T-helper 1 cell treated with Interleukin-12 subunit alpha and Interleukin-12 subunit beta and Interleukin-4 antibody, amounts not matched to agents 30 μg/mL and 1 μg/mL, for 36 hours (primary cell): Measurements from ENCODE around the gene INPP4B.
A peak's percentile ranks its signal among the peaks of the same experiment; 100 is the strongest.

Experiments used
- H3K27ac Mint-ChIP-seq: one replicate; pipeline ENCODE4 v1.8.0; 2021; ENCODE audit warnings: mild to moderate bottlenecking, mixed read lengths
- H3K27me3 Mint-ChIP-seq: one replicate; pipeline ENCODE4 v1.8.0; 2021; ENCODE audit warnings: low read depth, mixed read lengths
- H3K36me3 Mint-ChIP-seq: one replicate; pipeline ENCODE4 v1.8.0; 2021; ENCODE audit warnings: low read depth, mixed read lengths
- H3K4me1 Mint-ChIP-seq: one replicate; pipeline ENCODE4 v1.8.0; 2021; ENCODE audit warnings: low read depth, mixed read lengths
- H3K4me3 Mint-ChIP-seq: one replicate; pipeline ENCODE4 v1.8.0; 2021; ENCODE audit warnings: mild to moderate bottlenecking, moderate library complexity, mixed read lengths
- H3K9me3 Mint-ChIP-seq: one replicate; pipeline ENCODE4 v1.8.0; 2021; ENCODE audit warnings: mixed read lengths

The INPP4B gene

DNA sequence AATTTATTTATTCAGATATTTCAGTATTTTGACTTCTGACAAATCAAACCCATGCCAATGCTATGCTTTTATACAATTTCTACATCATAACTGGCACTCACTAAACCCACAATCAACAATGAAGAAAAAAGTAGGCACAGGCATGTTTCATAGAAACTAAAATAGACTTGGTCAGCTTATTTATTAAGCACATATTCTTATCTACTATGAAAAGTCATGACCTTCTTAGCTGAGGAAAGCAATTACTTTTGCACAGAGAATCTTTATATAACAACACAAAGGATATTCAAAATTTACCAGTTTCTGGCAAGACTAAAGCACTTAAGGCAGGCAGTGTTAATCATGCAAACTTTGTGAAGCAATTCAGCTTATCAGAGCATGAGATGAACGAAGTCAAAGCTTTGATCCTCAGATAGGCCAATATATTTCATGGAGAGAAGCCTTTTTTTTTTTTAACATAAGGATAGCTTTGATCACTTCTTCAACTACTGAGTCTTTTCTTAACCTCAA lies 490.6 kb downstream of the INPP4B start:
- Mint-ChIP-seq H3K27ac (peak overlapping the region; percentile 94), H3K4me1 (peaks cover 65% of the 10 kb centered on the region), H3K27me3 (no peaks in the 10 kb centered on the region), H3K4me3 (peak overlapping the region; percentile 23), H3K36me3 (peaks cover 2% of the 10 kb centered on the region), H3K9me3 (no peaks in the 10 kb centered on the region)

DNA sequence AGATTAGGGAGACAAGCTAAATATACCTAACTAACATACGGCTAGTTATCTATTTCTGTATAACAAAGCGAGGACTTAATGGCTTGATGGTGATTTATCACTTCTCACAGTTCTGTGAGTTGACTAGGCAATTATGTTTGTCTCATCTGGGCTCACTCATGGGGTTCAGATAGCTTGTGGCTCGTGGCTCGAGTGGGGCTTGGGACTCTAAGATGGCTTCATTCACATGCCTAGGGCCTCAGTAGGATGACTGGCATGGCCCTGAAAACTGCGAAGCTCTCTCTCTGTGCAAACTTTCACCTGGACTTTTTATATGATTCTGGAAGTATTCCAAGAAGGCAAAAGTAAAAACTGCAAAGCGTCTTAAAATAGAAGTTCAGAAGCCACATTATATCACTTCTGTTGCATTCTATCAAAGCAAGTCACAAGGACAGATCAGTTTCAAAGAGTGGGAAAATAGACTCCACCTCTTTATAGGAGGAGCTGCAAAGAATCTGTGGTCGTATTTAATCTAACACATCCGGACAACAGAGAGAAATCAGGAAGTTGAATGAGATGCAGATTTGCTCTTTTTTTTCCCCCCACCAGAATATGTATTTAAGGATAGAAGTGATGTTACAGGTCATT lies 491.2 kb downstream of the INPP4B start:
- no peaks in the 10 kb centered on the region for H3K9me3 Mint-ChIP-seq
- peaks cover 2% of the 10 kb centered on the region for H3K36me3 Mint-ChIP-seq
- no peaks in the 10 kb centered on the region for H3K27me3 Mint-ChIP-seq
- peak overlapping the region; percentile 23 for H3K4me3 Mint-ChIP-seq
- peaks cover 68% of the 10 kb centered on the region for H3K4me1 Mint-ChIP-seq
- peak overlapping the region; percentile 70 for H3K27ac Mint-ChIP-seq

DNA sequence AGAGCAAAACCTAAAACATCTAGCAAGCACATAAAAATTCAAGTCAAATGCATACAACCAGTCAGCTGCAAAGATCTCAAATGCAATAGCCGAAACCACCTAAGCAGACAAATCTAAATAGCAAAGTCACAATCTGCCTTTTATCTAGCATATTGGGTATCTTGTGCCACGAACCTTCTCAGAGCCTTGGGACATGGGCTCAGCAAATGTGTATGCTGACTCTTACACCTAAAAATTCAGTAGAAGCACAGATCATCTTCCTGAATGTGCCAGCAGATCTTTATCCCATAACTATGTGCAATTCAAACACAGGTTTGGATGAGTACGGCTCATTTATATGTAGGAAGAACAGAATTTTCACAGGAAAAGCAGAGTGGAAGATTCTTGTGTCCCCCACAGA lies 492.1 kb downstream of the INPP4B start:
- Mint-ChIP-seq H3K4me3 (peak overlapping the region; percentile 32), H3K4me1 (peaks cover 72% of the 10 kb centered on the region), H3K36me3 (peaks cover 2% of the 10 kb centered on the region), H3K9me3 (no peaks in the 10 kb centered on the region), H3K27me3 (no peaks in the 10 kb centered on the region), H3K27ac (peak overlapping the region; percentile 50)

DNA sequence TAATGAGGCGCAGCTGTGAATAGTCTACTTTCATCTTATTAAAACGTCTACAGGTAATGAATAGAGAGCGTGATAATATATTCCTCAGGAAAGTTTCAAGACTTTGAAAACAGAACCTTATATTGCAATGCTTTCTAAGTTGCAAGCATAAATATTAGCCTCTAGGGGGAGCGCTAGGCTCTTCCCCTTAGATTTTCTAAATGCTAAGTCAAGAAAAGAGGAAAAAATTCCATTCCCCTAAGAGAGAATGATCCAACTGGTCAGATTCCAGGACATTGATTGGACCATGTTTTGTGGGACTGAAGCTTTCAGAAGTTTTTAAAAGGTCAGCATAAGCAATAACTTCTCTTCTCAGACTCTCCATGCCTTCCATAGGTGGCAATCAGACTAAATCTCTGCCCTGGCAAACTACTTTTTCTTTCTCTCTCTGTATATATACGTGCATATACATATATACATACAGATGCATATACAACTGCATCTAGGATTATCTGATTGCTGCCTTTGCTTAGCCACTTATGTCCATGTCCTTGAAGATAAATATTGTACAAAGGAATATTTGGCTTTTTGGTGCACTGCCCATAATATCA lies 492.9 kb downstream of the INPP4B start:
- Mint-ChIP-seq H3K36me3 (peaks cover 2% of the 10 kb centered on the region), H3K27me3 (no peaks in the 10 kb centered on the region), H3K27ac (peak overlapping the region; percentile 43), H3K9me3 (no peaks in the 10 kb centered on the region), H3K4me1 (peaks cover 74% of the 10 kb centered on the region), H3K4me3 (peak overlapping the region; percentile 8)

DNA sequence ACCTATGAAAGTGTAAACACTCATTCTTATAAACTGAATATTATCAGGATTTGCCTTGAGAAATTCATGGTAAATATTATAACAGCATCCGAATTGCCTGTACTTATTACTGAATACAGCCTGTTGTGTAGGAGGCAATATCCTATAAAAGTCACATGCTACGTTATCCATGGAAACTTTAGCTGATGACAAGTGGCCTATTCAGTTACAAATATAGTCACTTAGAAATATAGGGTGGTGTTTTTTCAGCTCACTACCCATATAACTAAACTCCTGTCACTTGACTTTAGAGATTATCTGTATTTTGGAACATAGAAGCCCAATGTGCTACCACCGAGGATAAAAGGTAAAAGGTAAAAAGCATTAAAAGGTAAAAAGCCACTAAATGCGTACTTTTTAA lies 493.4 kb downstream of the INPP4B start:
- H3K36me3 Mint-ChIP-seq, result peaks cover 2% of the 10 kb centered on the region
- H3K9me3 Mint-ChIP-seq, result no peaks in the 10 kb centered on the region
- H3K27ac Mint-ChIP-seq, result no peak overlapping the region
- H3K27me3 Mint-ChIP-seq, result no peaks in the 10 kb centered on the region
- H3K4me3 Mint-ChIP-seq, result peak overlapping the region; percentile 2
- peaks cover 75% of the 10 kb centered on the region for H3K4me1 Mint-ChIP-seq

DNA sequence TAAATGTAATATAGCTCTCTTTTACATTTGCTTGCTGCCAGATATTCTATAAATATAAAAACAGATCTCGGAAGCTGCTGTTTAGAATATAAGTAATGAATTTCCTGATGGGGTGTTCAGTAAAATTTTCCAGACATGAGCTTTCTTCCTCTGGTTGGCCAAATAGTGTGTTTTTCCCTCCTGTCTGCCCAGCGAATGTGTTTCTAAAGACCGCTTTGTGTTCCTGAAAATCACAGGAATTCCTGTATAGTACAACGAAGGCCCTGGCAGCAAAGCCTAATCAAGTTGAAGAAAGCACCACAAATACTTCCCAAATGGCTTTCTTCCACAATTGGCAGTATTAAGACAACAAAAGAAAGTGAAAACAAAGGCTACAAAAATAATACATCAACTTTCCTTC lies 494.1 kb downstream of the INPP4B start:
- Mint-ChIP-seq H3K4me1 (peaks cover 73% of the 10 kb centered on the region), H3K4me3 (peak overlapping the region; percentile 67), H3K36me3 (peaks cover 1% of the 10 kb centered on the region), H3K27me3 (no peaks in the 10 kb centered on the region), H3K9me3 (no peaks in the 10 kb centered on the region), H3K27ac (no peak overlapping the region)

DNA sequence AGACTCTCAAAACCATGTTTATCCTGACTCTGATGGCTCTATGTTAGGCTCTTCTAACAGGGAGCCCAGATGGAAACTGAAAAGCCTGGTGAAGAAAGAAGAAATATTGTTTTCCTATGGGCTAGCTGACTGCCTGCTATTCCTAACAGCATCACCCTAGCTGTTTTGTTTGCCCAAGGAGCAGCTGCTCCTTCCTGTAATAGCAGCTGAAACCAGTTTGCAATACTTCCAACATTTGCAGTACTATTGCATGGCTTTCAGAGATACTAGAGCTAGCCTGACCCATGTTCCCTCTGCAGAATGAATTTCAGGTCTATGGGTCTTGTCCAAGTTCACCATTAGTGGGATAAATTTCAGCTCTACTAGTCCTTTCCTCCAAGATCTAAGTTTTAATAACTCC lies 495.2 kb downstream of the INPP4B start:
- no peak overlapping the region for H3K27ac Mint-ChIP-seq
- no peaks in the 10 kb centered on the region for H3K9me3 Mint-ChIP-seq
- no peak overlapping the region for H3K4me3 Mint-ChIP-seq
- H3K27me3 Mint-ChIP-seq, result no peaks in the 10 kb centered on the region
- H3K4me1 Mint-ChIP-seq, result peaks cover 70% of the 10 kb centered on the region
- H3K36me3 Mint-ChIP-seq, result no peaks in the 10 kb centered on the region

DNA sequence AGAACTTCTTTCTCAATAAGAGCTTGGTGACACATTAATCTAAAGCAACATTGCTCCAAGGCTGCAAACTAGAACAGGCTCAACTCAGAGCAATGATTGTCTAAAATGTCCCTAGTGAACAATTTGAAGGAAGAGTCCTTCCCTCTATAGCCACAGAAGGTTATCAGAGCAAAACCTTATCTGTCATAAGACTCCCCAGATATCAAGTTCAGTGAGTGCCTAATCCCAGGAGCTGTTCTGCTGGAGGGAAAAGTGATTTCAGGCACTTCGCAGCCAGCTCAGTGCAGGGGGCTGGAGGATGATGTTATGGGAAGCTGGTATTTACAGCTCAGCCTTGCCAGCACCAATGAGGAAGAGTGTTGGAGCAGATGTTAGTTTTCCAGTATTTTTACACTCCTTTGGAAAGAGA lies 497.5 kb downstream of the INPP4B start:
- Mint-ChIP-seq H3K27me3 (no peaks in the 10 kb centered on the region), H3K36me3 (peaks cover 2% of the 10 kb centered on the region), H3K4me1 (peaks cover 49% of the 10 kb centered on the region), H3K4me3 (no peak overlapping the region), H3K9me3 (no peaks in the 10 kb centered on the region), H3K27ac (no peak overlapping the region)

DNA sequence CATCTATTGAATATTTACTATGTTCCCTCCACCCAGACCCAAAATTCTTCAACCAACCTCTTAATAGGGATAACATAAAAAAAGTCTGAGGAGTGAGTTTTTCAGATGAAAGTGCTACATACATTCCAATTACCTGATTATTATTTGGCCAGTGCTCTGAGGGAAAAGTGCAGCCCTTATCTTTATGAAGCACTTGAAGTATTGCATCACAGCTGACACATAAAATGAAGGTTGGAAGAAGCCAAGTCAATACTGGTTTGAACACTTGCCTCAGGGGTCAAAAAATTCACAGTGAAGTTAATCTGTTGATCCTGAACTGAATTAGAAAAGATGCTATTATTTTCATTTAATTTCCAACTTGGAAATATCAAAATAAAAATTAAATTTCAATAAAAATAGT lies 498.9 kb downstream of the INPP4B start:
- H3K36me3 Mint-ChIP-seq, result peaks cover 2% of the 10 kb centered on the region
- no peaks in the 10 kb centered on the region for H3K27me3 Mint-ChIP-seq
- peaks cover 39% of the 10 kb centered on the region for H3K4me1 Mint-ChIP-seq
- H3K4me3 Mint-ChIP-seq, result no peak overlapping the region
- H3K27ac Mint-ChIP-seq, result no peak overlapping the region
- no peaks in the 10 kb centered on the region for H3K9me3 Mint-ChIP-seq

DNA sequence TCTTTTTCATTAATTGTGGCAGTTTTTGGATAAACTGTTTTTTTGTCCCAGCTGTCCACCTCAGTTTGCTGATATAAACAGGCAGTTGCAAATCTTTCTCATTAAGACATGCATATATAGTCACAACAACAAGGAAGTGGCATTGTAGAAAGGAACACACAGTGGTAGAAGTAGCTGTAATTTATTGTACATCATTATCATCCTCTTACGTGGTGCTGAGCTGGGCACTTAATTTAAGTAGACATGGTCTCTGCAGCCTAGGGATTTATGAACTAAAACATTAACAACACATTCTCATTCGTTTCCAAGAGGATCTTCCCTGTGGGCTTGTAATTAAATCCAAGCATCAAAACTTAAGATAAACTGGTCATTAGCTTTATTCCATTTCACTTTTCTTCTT lies 500.2 kb downstream of the INPP4B start:
- H3K27me3 Mint-ChIP-seq, result no peaks in the 10 kb centered on the region
- peaks cover 2% of the 10 kb centered on the region for H3K36me3 Mint-ChIP-seq
- no peaks in the 10 kb centered on the region for H3K9me3 Mint-ChIP-seq
- peaks cover 29% of the 10 kb centered on the region for H3K4me1 Mint-ChIP-seq
- H3K4me3 Mint-ChIP-seq, result no peak overlapping the region
- H3K27ac Mint-ChIP-seq, result no peak overlapping the region

DNA sequence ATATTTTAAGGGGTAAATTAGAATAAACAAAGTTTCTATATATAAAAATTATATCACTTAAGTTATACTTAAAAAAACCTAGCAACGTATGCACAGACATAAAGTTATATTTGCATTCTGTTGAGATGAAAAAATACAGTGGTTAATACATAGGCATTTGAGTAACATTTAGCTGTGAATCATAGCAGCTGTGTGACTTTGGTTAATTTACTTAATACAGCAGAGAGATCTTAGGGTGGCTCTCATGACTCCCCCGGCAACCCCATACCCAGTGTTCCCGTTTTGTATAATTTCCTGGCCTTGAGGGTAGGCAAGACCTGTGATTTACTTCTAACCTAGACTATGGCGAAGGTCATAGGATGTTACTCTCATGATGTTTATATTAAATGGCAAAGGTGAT lies 504.8 kb downstream of the INPP4B start:
- peaks cover 4% of the 10 kb centered on the region for H3K36me3 Mint-ChIP-seq
- no peaks in the 10 kb centered on the region for H3K9me3 Mint-ChIP-seq
- no peak overlapping the region for H3K27ac Mint-ChIP-seq
- no peaks in the 10 kb centered on the region for H3K27me3 Mint-ChIP-seq
- H3K4me3 Mint-ChIP-seq, result no peak overlapping the region
- H3K4me1 Mint-ChIP-seq, result peaks cover 5% of the 10 kb centered on the region

DNA sequence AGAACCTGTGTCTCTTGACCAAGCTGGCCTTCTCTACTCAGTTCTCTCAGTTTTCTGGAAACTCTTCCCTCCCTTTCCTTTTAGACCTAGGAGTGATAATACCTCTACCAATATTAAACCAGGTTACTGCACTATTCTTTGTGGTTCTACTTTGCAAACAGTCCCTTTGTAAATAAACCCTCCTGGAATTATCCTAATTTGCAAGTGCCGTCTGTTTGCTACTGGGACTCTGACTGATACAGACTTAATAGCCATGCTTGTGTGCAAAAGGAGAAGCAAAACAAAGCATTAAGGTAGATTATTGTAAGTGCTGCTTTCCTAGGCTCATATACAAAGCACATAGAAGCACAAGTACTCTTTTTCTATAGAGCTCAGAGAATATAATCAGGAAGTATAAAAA lies 507.0 kb downstream of the INPP4B start:
- Mint-ChIP-seq H3K9me3 (no peaks in the 10 kb centered on the region), H3K4me1 (no peaks in the 10 kb centered on the region), H3K27ac (no peak overlapping the region), H3K36me3 (peaks cover 2% of the 10 kb centered on the region), H3K4me3 (no peak overlapping the region), H3K27me3 (no peaks in the 10 kb centered on the region)

DNA sequence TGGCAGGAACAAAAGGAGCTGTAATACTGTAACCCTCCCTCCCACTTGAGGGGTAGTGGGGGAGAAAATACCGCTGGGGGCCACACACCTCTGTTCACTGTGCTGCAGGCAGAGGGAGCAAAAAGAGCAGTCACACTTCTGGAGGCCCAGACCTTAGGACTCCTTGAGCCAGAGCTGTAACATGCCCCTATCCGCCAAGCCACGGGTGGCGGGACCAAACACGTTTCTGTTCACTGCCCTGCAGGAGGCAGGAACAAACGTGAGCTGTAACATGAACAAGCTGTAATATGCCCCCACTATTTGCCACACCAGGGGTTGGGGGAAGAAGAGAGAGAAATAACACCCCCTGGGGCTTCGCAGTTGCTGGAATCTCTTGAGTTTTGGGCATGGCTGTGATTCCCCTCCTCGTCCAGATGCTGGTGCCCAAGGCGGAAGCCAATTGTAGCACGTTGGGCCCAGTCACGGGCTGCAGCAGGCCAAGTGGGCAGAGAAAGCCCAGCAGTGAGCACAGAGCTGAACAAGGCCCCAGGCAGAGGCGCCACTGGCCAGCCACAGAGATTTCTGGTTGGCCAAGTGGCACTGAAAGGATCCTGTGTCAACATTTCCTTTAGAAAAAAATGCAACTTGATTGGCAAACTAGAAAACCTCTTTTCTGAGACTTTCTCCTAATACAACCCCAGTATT lies 509.7 kb downstream of the INPP4B start:
- H3K36me3 Mint-ChIP-seq, result peaks cover 2% of the 10 kb centered on the region
- no peak overlapping the region for H3K4me3 Mint-ChIP-seq
- no peaks in the 10 kb centered on the region for H3K9me3 Mint-ChIP-seq
- H3K27ac Mint-ChIP-seq, result no peak overlapping the region
- peaks cover 2% of the 10 kb centered on the region for H3K4me1 Mint-ChIP-seq
- H3K27me3 Mint-ChIP-seq, result no peaks in the 10 kb centered on the region

DNA sequence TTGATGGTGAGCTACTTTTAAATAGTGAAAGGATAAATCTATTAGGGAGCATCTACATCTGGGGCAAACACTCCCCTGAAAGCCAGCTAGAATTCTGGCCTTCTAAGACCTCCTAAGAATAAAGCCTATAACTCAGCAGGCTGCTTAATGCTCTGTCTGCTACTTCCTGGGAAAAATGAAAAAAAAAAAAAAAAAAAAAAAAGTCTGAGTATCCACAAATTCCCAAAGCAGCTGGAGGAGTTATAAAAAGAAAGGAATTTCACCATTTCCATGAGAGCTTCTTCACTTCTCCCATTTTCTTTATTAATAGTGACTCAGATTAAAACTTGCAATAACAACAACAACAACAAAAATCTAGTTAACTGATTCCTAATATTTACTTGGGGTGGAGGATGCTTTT lies 511.2 kb downstream of the INPP4B start:
- Mint-ChIP-seq H3K27ac (no peak overlapping the region), H3K27me3 (no peaks in the 10 kb centered on the region), H3K36me3 (peaks cover 2% of the 10 kb centered on the region), H3K4me3 (no peak overlapping the region), H3K9me3 (no peaks in the 10 kb centered on the region), H3K4me1 (peaks cover 2% of the 10 kb centered on the region)

DNA sequence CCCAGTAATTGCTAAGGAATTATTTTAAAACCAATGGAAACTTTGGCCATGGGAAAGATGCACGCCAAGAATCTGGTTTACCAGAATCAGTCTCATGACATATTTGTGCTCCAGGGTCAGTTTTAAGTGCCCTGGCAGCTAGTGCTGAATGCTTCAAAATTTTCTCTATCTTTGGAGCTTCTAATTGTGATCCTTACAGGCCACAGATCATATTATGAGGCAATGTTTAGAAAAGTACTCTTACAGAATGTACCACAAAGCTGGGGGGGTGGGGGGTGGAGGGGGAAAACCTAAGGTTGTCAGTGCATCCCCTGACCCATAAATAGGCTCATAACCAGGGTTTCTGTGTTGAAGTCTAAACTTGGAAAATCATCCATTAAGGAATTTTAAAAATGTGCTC lies 514.5 kb downstream of the INPP4B start:
- no peak overlapping the region for H3K27ac Mint-ChIP-seq
- H3K9me3 Mint-ChIP-seq, result no peaks in the 10 kb centered on the region
- H3K4me3 Mint-ChIP-seq, result no peak overlapping the region
- H3K36me3 Mint-ChIP-seq, result no peaks in the 10 kb centered on the region
- no peaks in the 10 kb centered on the region for H3K27me3 Mint-ChIP-seq
- peaks cover 2% of the 10 kb centered on the region for H3K4me1 Mint-ChIP-seq
